ENCODE measurements around the gene CA11. TPM values are rescaled to one million over a fixed set of nuclear protein-coding genes. Genes with fewer than 3 reads are reported as not detected.

Gene CA11
- total RNA-seq, 1 donor from 2014 or later: 1.7 TPM

- DNase-seq (ENCODE audit: low spot score): no peak
- ATAC-seq: no peak
Observed at GRCh38 chr19:48595833-48596232, 50.2 kb downstream of the CA11 start.

- DNase-seq (ENCODE audit: low spot score) (no peak), ATAC-seq (no peak)
Observed at GRCh38 chr19:48595171-48595570, 50.8 kb downstream of the CA11 start.

- ATAC-seq (no peak), DNase-seq (ENCODE audit: low spot score) (no peak)
Observed at GRCh38 chr19:48591021-48591420, 55.0 kb downstream of the CA11 start.

GRCh38 chr19:48588670-48589401, 57.2 kb downstream of the CA11 start:
- DNase-seq (ENCODE audit: low spot score) (peak; percentile 88), ATAC-seq (peak; percentile 81)

Other genes starting within 250 kb of the CA11 start
- 16.0 TPM for gene GRWD1, start 200.2 kb downstream of the CA11 start, total RNA-seq
- 0.38 TPM for gene KCNJ14, start 190.6 kb downstream of the CA11 start, total RNA-seq
- 13.9 TPM for gene CYTH2, start 176.8 kb downstream of the CA11 start, total RNA-seq
- gene LMTK3, start 134.4 kb downstream of the CA11 start, total RNA-seq: 0.43 TPM
- gene SULT2B1, start 94.0 kb downstream of the CA11 start, total RNA-seq: not detected
- gene SPACA4, start 39.4 kb downstream of the CA11 start, total RNA-seq: not detected
- gene FAM83E, start 31.1 kb downstream of the CA11 start, total RNA-seq: 0.18 TPM
- gene RPL18, start 27.0 kb downstream of the CA11 start, total RNA-seq: 401 TPM
- gene SPHK2, start 26.7 kb downstream of the CA11 start, total RNA-seq: 41.6 TPM
- 11.4 TPM for gene DBP, start 8.8 kb downstream of the CA11 start, total RNA-seq
- gene NTN5, start 26.8 kb upstream of the CA11 start, total RNA-seq: 0.28 TPM
- gene FUT2, start 49.8 kb upstream of the CA11 start, total RNA-seq: not detected
- gene MAMSTR, start 73.5 kb upstream of the CA11 start, total RNA-seq: 0.23 TPM
- 3.1 TPM for gene RASIP1, start 94.4 kb upstream of the CA11 start, total RNA-seq
- gene IZUMO1, start 100.7 kb upstream of the CA11 start, total RNA-seq: not detected
- gene FUT1, start 106.5 kb upstream of the CA11 start, total RNA-seq: 0.43 TPM
- 0.75 TPM for gene FGF21, start 109.3 kb upstream of the CA11 start, total RNA-seq
- gene BCAT2, start 164.8 kb upstream of the CA11 start, total RNA-seq: 21.7 TPM
- 15.7 TPM for gene HSD17B14, start 190.3 kb upstream of the CA11 start, total RNA-seq
- 7.6 TPM for gene PLEKHA4, start 222.4 kb upstream of the CA11 start, total RNA-seq
- 5.7 TPM for gene PPP1R15A, start 226.2 kb upstream of the CA11 start, total RNA-seq